K562 (cell line): ENCODE data around the gene IFT122. TPM values are rescaled to one million over a fixed set of nuclear protein-coding genes. Genes with fewer than 3 reads are reported as not detected.

Source experiments
- ATAC-seq: fragments of 200-7000 bp; cut with Tn5 transposase; 3 replicates; pipeline ENCODE4 v1.9.1; 2020; ENCODE audit warnings: moderate library complexity
- BruUV-seq: library from RNA; stranded (reverse); fragments of 400-500 nt; replicated peaks from 2 replicates; lab custom pipeline; 2021; lab: Mats Ljungman, UMichigan
- CTCF ChIA-PET: fragments of 300-600 bp; formaldehyde crosslinking; extraction: SDS; loops from one replicate; lab custom pipeline; 2021; ENCODE audit warnings: low intra/inter-chr PET ratio; lab: Yijun Ruan, JAX
- POLR2A ChIA-PET: fragments of 300-600, 350-650 bp; sonication (Branson Sonifier 250); formaldehyde crosslinking; extraction: SDS; loops from one replicate; lab custom pipeline; 2021; ENCODE audit warnings: antibody characterized with exemption, inconsistent platforms; lab: Yijun Ruan, JAX
- DNase-seq, 4 experiments: peaks; one replicate each; pipeline versions ENCODE4 v3.0.0 to v3.0.0-alpha.2; 2011 to 2018; ENCODE audit warnings: low spot score in 3 of 4, mixed read lengths in 3 of 4; ENCODE audit errors: extremely low read depth in 1 of 4
- FAIRE-seq: peaks from 2 replicates; lab custom pipeline; 2011; peaks lifted over from hg19 to GRCh38; lab: Jason Lieb, UNC
- H2AFZ ChIP-seq: 2 replicates; pipeline ENCODE4 v1.6.0; 2011; ENCODE audit warnings: low read depth, low read length, control low read depth, inconsistent platforms
- H3K27ac ChIP-seq: fragments of 200-600 bp; 3 replicates; pipeline ENCODE4 v1.8.0; 2011; ENCODE audit warnings: low read depth, mild to moderate bottlenecking, control low read depth, inconsistent platforms, low read length, moderate library complexity, mixed read lengths; ENCODE audit errors: extremely low read depth
- H3K27me3 ChIP-seq, 2 experiments: fragments of 300-600 bp in 1 of 2; 2 replicates in 1 of 2; 3 replicates in 1 of 2; pipeline versions ENCODE4 v1.6.0 to v1.8.0; 2011; ENCODE audit warnings: inconsistent platforms in 2 of 2, low read length in 2 of 2, mild to moderate bottlenecking in 1 of 2, mixed read lengths in 1 of 2, moderate library complexity in 1 of 2; ENCODE audit not compliant: control insufficient read depth in 2 of 2, insufficient read depth in 2 of 2
- H3K36me3 ChIP-seq: fragments of 300-600 bp; 3 replicates; pipeline ENCODE4 v1.8.0; 2011; ENCODE audit warnings: mild to moderate bottlenecking, low read length, inconsistent platforms; ENCODE audit not compliant: control insufficient read depth, insufficient read depth
- H3K4me1 ChIP-seq, 2 experiments: fragments of 200-600 bp in 1 of 2; replicated peaks in 1 of 2; 2 replicates in 1 of 2; 3 replicates in 1 of 2; pipeline versions ENCODE4 v1.5.1 to v1.8.0; 2011; ENCODE audit warnings: inconsistent platforms in 2 of 2, low read length in 2 of 2, mild to moderate bottlenecking in 1 of 2, mixed read lengths in 1 of 2, moderate library complexity in 1 of 2; ENCODE audit not compliant: control insufficient read depth in 2 of 2, insufficient read depth in 2 of 2
- H3K4me2 ChIP-seq: 2 replicates; pipeline ENCODE4 v1.6.1; 2011; ENCODE audit warnings: low read length, control low read depth, inconsistent platforms, mixed read lengths; ENCODE audit not compliant: insufficient read depth
- H3K4me3 ChIP-seq: fragments of 200-600 bp; sonication (generic), shearing (Covaris generic); 2 replicates; pipeline ENCODE4 v1.5.1; 2016; ENCODE audit warnings: control low read depth, inconsistent platforms
- H3K79me2 ChIP-seq: fragments of 200-600 bp; 3 replicates; pipeline ENCODE4 v1.8.0; 2011; ENCODE audit warnings: low read length, inconsistent platforms; ENCODE audit not compliant: control insufficient read depth, insufficient read depth
- H3K9ac ChIP-seq, 2 experiments: 2 replicates each; pipeline versions ENCODE4 v1.6.0 to v1.6.1; 2011; ENCODE audit warnings: low read depth in 2 of 2, low read length in 2 of 2, control low read depth in 1 of 2, inconsistent platforms in 1 of 2, mild to moderate bottlenecking in 1 of 2, mixed read lengths in 1 of 2; ENCODE audit not compliant: insufficient read depth in 1 of 2
- H3K9me1 ChIP-seq: one replicate; pipeline ENCODE4 v1.6.0; 2011; ENCODE audit warnings: inconsistent platforms, mild to moderate bottlenecking, low read length, moderate library complexity; ENCODE audit not compliant: control insufficient read depth, insufficient read depth
- H3K9me3 ChIP-seq: replicated peaks from 2 replicates; pipeline ENCODE4 v1.5.1; 2011; ENCODE audit warnings: low read depth, low read length, inconsistent platforms; ENCODE audit not compliant: control insufficient read depth, insufficient read depth
- H4K20me1 ChIP-seq: replicated peaks from 2 replicates; pipeline ENCODE4 v1.6.1; 2011; ENCODE audit warnings: low read length, inconsistent platforms, mixed read lengths; ENCODE audit not compliant: control insufficient read depth, insufficient read depth
- ARNT ChIP-seq, 2 experiments: fragments of 450-650 bp; IDR thresholded peaks; 2 replicates each; pipeline ENCODE4 v1.6.1; 2016; ENCODE audit warnings: mild to moderate bottlenecking in 1 of 2
- ATF6 ChIP-seq: sonication (generic); formaldehyde crosslinking; IDR thresholded peaks from 2 replicates; pipeline ENCODE4 v1.4.0; 2020; ENCODE audit warnings: mild to moderate bottlenecking, missing genetic modification reagents
- DNMT1 ChIP-seq: fragments of 450-650 bp; IDR thresholded peaks from 2 replicates; pipeline ENCODE4 v1.6.1; 2016; ENCODE audit warnings: antibody characterized with exemption, mild to moderate bottlenecking
- HDAC6 ChIP-seq: IDR thresholded peaks from 2 replicates; pipeline ENCODE4 v1.6.1; 2012; ENCODE audit warnings: low read depth, mild to moderate bottlenecking, control low read depth, inconsistent platforms, low read length, moderate library complexity
- MBD1 ChIP-seq: fragments of 250-450 bp; sonication (Bioruptor Pico); IDR thresholded peaks from 2 replicates; pipeline ENCODE4 v1.8.0; 2022; ENCODE audit warnings: inconsistent platforms
- PTBP1 ChIP-seq: fragments of 200-400 bp; formaldehyde crosslinking; IDR thresholded peaks from 2 replicates; pipeline ENCODE4 v1.6.1; 2017; ENCODE audit warnings: low read depth, low read length
- SP2 ChIP-seq: IDR thresholded peaks from 2 replicates; pipeline ENCODE4 v1.6.1; 2011; ENCODE audit warnings: mild to moderate bottlenecking, low read depth, low read length, moderate library complexity; ENCODE audit not compliant: poor library complexity, severe bottlenecking; ENCODE audit errors: extremely low read depth
- SUPT5H ChIP-seq: fragments of 450-650 bp; IDR thresholded peaks from 2 replicates; pipeline ENCODE4 v1.6.1; 2016
- ZBTB8A ChIP-seq: fragments of 450-650 bp; IDR thresholded peaks from 2 replicates; pipeline ENCODE4 v1.6.1; 2018; ENCODE audit warnings: mild to moderate bottlenecking, moderate library complexity; ENCODE audit not compliant: partially characterized antibody
- ZNF165 ChIP-seq: fragments of 250-450 bp; sonication (Bioruptor Pico); IDR thresholded peaks from 2 replicates; pipeline ENCODE4 v1.4.0; 2020; ENCODE audit warnings: borderline replicate concordance
- ZNF583 ChIP-seq: fragments of 250-450 bp; sonication (Bioruptor Pico); IDR thresholded peaks from 2 replicates; pipeline ENCODE4 v1.4.0; 2020
- ZNF79 ChIP-seq: fragments of 250-450 bp; sonication (Bioruptor Pico); IDR thresholded peaks from 2 replicates; pipeline ENCODE4 v1.4.0; 2020; ENCODE audit warnings: low read depth, mild to moderate bottlenecking, moderate library complexity
- WGBS: fragments of 100-300 bp; shearing (Covaris generic); methylation state at CpG from one replicate; pipeline ENCODE4 v1.1.6; 2016; ENCODE audit warnings: low coverage, mixed read lengths; ENCODE audit not compliant: insufficient coverage; ENCODE audit errors: missing lambda C conversion rate; 5-methylcytosine and 5-hydroxymethylcytosine counted together
- in situ Hi-C: fragments of 300-500 bp; cut with MboI; formaldehyde crosslinking; loops from 4 replicates; pipeline ENCODE4 v1.15.0; 2018; ENCODE audit warnings: inconsistent platforms, mixed read lengths
- intact Hi-C: fragments of 100-400 bp; cut with micrococcal nuclease; formaldehyde crosslinking; loops from 2 replicates; pipeline ENCODE4 v1.14.2; 2022
- polyA plus RNA-seq, 8 experiments: library from polyadenylated mRNA; depleted of rRNA in 4 of 8; stranded (reverse) in 5 of 8; unstranded in 3 of 8; fragments of >200 nt; fragmentation: Nextera tagmentation in 2 of 8; fragmentation: Illumina TruSeq in 1 of 8; extraction: Ambion mirVana in 2 of 8; extraction: Trizol in 1 of 8; gene quantifications; 2 replicates each; pipeline versions ENCODE4 v1.2.1 to v1.2.3, GENCODE V29; 2011 to 2014; ENCODE audit warnings: inconsistent platforms in 1 of 8, missing spikeins in 1 of 8
- total RNA-seq, 7 experiments: library from RNA; depleted of rRNA in 6 of 7; stranded (reverse); fragments of >200 nt in 6 of 7; fragmentation: Illumina TruSeq in 2 of 7; extraction: Trizol in 2 of 7; gene quantifications; 2 replicates each; pipeline versions ENCODE4 v1.2.1 to v1.2.3, GENCODE V29; 2011 to 2021; ENCODE audit warnings: low replicate concordance in 1 of 7

The IFT122 gene
- total and polyA plus RNA-seq, 9 of the 15 experiments (the other 6 are each of a cell fraction or from before 2014, with no cell fraction given): 2.4 to 11.5 (median 7.7) TPM

- H3K9ac ChIP-seq: no peak overlapping the region
- intact Hi-C loops (no loop called here), in situ Hi-C loops (no loop called here)
- H3K4me3 ChIP-seq: no peak overlapping the region
- no peaks in the 10 kb centered on the region for H4K20me1 ChIP-seq
- 61% methylated on average over 2 of the region's 2 CpGs for WGBS
- no peaks in the 10 kb centered on the region for H3K79me2 ChIP-seq
- H3K4me2 ChIP-seq: no peak overlapping the region
- H3K36me3 ChIP-seq: peaks cover 12% of the 10 kb centered on the region; the same call in 2 of the 3 replicates
- TF ChIP-seq DNMT1 (no peak), ARNT (IDR thresholded peaks at IDR 0.05) (no peak), ZNF79 (no peak), ZBTB8A (no peak), ZNF583 (CRISPR knock-in tag) (no peak), ZNF165 (CRISPR knock-in tag) (no peak), SP2 (no peak), PTBP1 (no peak), ATF6 (CRISPR knock-in tag) (no peak), MBD1 (CRISPR knock-in tag) (no peak), HDAC6 (no peak), SUPT5H (no peak)
- no peak overlapping the region for H3K27ac ChIP-seq
- no peaks in the 10 kb centered on the region for H3K9me3 ChIP-seq
- CTCF ChIA-PET: no interaction called here
- no peaks in the 10 kb centered on the region for H3K27me3 ChIP-seq
- no peak overlapping the region for H2AFZ ChIP-seq
- no peak for ATAC-seq
- no peaks in the 10 kb centered on the region for H3K9me1 ChIP-seq
- no peak for FAIRE-seq
- H3K4me1 ChIP-seq: peaks cover 9 to 18% of the 10 kb centered on the region in 2 experiments; a peak in 4 of 5 replicates
- POLR2A ChIA-PET: no interaction called here
- no peak for DNase-seq
- BruUV-seq: no TSS peak
Measured at GRCh38 chr3:129486664-129487035, 46.6 kb downstream of the IFT122 start.
